Ascending aorta (tissue), 2 donors: ENCODE results near the gene AIDA. TPM values are rescaled to one million over a fixed set of nuclear protein-coding genes. Genes with fewer than 3 reads are reported as not detected.
A peak's percentile ranks its signal among the peaks of the same experiment; 100 is the strongest.
"Not testable (repeated sequence)": the region's sequence is repeated elsewhere in the genome, so short reads cannot be mapped to it uniquely, and the experiment has no call there.

ENCODE experiments used
- DNase-seq, 2 donors: peaks; one replicate each; pipeline ENCODE4 v3.0.0-alpha.2; 2019; ENCODE audit warnings: low spot score in 2 of 2
- H3K27ac ChIP-seq, 2 donors: fragments of 200-600 bp; sonication (generic); one replicate each; pipeline ENCODE4 v1.5.1; 2016 to 2017; ENCODE audit warnings: mild to moderate bottlenecking in 1 of 2
- H3K27me3 ChIP-seq: fragments of 200-600 bp; sonication (generic); one replicate; pipeline ENCODE4 v1.5.1; 2017
- H3K36me3 ChIP-seq, 2 donors: fragments of 200-600 bp; sonication (generic); one replicate each; pipeline ENCODE4 v1.5.1; 2016
- H3K4me1 ChIP-seq, 2 donors: fragments of 200-600 bp; sonication (generic); one replicate each; pipeline ENCODE4 v1.5.1; 2016 to 2017; ENCODE audit warnings: mild to moderate bottlenecking in 1 of 2
- H3K4me3 ChIP-seq, 2 donors: fragments of 200-600 bp; sonication (generic); one replicate each; pipeline ENCODE4 v1.5.1; 2016 to 2017; ENCODE audit warnings: mild to moderate bottlenecking in 1 of 2
- H3K9me3 ChIP-seq, 2 donors: fragments of 200-600 bp; sonication (generic); one replicate each; pipeline ENCODE4 v1.5.1; 2016
- intact Hi-C: fragments of 100-400 bp; cut with DNase I; formaldehyde crosslinking; loops from one replicate; pipeline ENCODE4 v1.15.1; 2023
- total RNA-seq: library from RNA; depleted of rRNA; stranded (reverse); fragments of >200 nt; gene quantifications from one replicate; pipeline ENCODE4 v1.1.0, GENCODE V29; 2016
- TF ChIP-seq, protein P1 (sequence below), 3 experiments: fragments of 200-600 bp in 2 of 3; fragments of 450-650 bp in 1 of 3; sonication (generic) in 2 of 3; IDR thresholded peaks; one replicate each; pipeline ENCODE4 v1.5.1; 2016 to 2019; ENCODE audit warnings: antibody characterized with exemption in 3 of 3, mild to moderate bottlenecking in 1 of 3, moderate library complexity in 1 of 3

The AIDA gene
- total RNA-seq, 1 donor from 2014 or later: 42.9 TPM

DNA sequence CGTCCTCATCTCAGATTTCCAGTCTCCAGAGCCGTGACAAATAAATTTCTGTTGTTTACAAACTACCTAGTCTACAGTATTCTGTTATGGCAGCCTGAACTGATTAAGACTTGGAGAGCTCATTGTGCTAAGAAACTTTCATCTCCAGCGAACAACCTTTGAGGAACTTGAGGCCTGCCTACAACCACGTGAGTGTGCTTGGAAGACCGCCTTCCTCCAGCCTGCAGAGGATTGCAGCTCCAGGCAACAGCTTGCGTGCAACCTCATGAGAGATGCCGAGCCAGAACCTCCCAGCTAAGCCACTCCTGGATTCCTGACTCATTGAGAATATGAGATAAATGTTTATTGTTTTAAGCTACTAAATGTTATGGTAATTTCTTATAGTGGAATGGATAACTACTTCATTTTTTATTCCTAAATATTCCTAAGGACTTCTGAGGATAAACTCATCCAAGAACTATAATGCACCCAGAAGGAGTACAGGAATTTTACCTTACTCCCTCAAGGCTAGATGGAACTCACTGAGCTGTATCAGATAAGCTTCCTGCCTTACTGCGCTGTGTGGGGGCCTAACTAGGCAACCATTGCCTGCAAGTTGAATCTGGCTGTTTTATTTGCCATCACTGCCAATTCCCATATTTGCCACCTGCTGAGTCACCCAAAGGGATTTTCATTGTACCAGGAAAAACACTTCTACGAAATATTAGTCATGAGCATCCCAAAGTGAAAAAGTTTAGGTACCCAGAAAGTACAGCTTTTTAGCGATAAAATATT, 42.3 kb upstream of the AIDA start:
- intact Hi-C loops: loop anchor here (2.0 to 10.0 kb wide), 3 partner anchors 42 to 1130 kb away; partner anchors contain the start of genes AIDA, BROX and DISP1
- Histone ChIP-seq H3K36me3 (no peaks in the 10 kb centered on the region), H3K27ac (peak overlapping the region; percentile 64 to 77), H3K4me1 (peaks cover 0 to 4% of the 10 kb centered on the region in 2 donors), H3K4me3 (peak overlapping the region in 1 of 2 donors; percentile 28), H3K9me3 (no peaks in the 10 kb centered on the region), H3K27me3 (no peaks in the 10 kb centered on the region)
- peak; percentile 53 to 81 for DNase-seq
- TF ChIP-seq, protein P1, sequence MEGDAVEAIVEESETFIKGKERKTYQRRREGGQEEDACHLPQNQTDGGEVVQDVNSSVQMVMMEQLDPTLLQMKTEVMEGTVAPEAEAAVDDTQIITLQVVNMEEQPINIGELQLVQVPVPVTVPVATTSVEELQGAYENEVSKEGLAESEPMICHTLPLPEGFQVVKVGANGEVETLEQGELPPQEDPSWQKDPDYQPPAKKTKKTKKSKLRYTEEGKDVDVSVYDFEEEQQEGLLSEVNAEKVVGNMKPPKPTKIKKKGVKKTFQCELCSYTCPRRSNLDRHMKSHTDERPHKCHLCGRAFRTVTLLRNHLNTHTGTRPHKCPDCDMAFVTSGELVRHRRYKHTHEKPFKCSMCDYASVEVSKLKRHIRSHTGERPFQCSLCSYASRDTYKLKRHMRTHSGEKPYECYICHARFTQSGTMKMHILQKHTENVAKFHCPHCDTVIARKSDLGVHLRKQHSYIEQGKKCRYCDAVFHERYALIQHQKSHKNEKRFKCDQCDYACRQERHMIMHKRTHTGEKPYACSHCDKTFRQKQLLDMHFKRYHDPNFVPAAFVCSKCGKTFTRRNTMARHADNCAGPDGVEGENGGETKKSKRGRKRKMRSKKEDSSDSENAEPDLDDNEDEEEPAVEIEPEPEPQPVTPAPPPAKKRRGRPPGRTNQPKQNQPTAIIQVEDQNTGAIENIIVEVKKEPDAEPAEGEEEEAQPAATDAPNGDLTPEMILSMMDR (IDR thresholded peaks at IDR 0.05): no peak

DNA sequence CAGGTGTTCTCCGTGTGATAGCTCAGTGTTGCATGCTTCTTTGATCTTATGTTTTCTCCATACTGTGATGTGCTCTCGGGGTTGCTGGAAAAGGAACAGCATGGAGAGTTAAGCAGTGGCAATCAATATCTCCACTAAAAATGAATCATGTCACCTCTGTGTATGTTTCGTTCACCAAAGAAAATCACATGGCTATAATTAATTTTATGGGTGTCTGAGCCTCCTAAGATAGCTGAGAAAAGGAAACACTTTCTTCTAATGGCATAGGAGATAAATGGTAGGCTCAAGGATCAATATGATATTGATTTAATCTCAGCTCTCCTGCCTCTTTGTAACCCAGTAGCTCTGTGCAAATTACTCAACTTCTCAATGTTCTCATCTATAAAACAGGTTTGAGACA, 39.0 kb upstream of the AIDA start:
- H3K4me3 ChIP-seq: no peak overlapping the region
- intact Hi-C loops: loop anchor here (10.0 kb wide), 1 partner anchor 1134 kb away; no protein-coding TSS in a partner anchor
- H3K4me1 ChIP-seq: peaks cover 0 to 4% of the 10 kb centered on the region in 2 donors
- TF ChIP-seq, protein P1 (IDR thresholded peaks at IDR 0.05): no peak
- H3K27ac ChIP-seq: no peak overlapping the region
- H3K36me3 ChIP-seq: no peaks in the 10 kb centered on the region
- no peaks in the 10 kb centered on the region for H3K9me3 ChIP-seq
- H3K27me3 ChIP-seq: no peaks in the 10 kb centered on the region
- DNase-seq: no peak

DNA sequence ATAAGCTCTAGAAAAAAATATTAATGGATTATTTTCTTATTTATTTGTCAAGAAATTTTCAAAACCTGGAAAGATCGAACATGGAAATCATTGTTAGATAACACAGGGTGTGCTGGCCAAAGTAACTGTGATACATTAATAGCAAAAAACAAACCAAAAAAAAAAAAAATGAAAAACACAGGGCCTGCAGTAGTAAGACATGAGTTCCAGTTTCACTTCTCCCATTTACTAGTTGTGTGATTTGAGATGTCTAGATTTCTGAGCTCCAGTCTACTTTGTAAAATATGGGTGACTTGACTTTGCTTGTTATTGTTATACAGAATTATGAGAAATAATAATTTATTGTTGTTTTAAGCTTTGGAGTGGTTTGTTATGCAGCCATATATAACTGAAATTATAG, 38.4 kb upstream of the AIDA start:
- H3K36me3 ChIP-seq: no peaks in the 10 kb centered on the region
- TF ChIP-seq, protein P1 (IDR thresholded peaks at IDR 0.05): no peak
- no peaks in the 10 kb centered on the region for H3K27me3 ChIP-seq
- H3K27ac ChIP-seq: no peak overlapping the region
- H3K4me1 ChIP-seq: peaks cover 0 to 4% of the 10 kb centered on the region in 2 donors
- no peaks in the 10 kb centered on the region for H3K9me3 ChIP-seq
- no peak for DNase-seq
- intact Hi-C loops: loop anchor here (10.0 kb wide), 1 partner anchor 1134 kb away; no protein-coding TSS in a partner anchor
- no peak overlapping the region for H3K4me3 ChIP-seq

DNA sequence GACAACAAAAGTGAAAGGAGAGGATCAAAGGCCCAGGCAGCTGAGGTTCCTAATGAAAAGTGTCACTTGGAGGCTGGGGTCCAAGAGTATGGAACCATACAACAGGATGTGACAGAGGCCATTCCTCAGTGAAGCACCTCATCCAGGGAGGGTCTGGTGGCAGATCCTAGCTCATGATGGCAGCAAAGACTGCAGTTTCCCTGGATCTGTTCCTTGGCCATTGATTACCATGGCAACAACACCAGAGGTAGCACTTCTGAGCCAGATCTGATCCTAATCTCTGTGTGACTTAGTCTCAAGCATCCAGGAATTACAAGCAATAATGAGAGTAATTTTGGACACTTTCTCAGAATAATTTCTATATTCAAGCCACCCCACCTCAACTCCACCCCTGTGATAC, 37.6 kb upstream of the AIDA start:
- H3K36me3 ChIP-seq: no peaks in the 10 kb centered on the region
- no peaks in the 10 kb centered on the region for H3K27me3 ChIP-seq
- no peaks in the 10 kb centered on the region for H3K9me3 ChIP-seq
- no peak for DNase-seq
- TF ChIP-seq, protein P1 (IDR thresholded peaks at IDR 0.05): no peak
- H3K4me1 ChIP-seq: peaks cover 0 to 4% of the 10 kb centered on the region in 2 donors
- intact Hi-C loops: loop anchor here (10.0 kb wide), 1 partner anchor 1135 kb away; no protein-coding TSS in a partner anchor
- no peak overlapping the region for H3K4me3 ChIP-seq
- H3K27ac ChIP-seq: no peak overlapping the region

DNA sequence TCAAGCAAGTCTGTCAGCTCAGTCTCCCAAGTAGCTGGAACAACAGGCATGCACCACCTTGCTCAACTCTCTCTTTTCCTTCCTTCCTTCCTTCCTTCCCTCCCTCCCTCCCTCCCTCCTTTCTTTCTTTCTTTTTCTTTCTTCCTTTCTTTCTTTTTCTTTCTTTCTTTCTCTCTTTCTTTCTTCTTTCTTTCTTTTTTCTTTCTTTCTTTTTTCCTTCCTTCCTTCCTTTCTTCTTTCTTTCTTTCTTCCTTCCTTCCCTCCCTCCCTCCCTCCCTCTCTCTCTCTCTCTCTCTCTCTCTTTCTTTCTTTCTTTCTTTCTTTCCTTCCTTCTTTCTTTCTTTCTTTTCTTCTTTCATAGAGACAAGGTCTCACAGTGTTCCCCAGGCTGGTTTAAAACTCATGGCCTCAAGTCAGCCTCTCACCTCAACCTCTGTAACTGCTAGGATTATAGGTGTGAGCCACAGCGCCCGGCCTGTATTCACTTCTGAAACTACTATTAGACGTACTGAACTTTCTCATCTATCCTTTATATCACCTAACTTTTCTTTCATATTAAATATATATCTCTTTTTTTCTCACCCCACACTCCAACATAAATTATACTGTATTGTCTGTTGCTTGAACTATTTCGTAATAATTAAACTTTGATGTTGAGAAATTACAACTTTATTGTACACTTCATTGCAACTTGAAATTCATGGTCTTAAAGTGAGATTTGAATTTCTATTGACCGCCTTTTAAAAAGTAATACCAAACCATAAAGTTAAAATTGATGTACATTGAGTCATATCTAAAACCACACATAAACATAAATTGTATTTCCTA, 29.6 kb upstream of the AIDA start:
- intact Hi-C loops, H3K4me1 ChIP-seq, H3K27me3 ChIP-seq, H3K4me3 ChIP-seq, DNase-seq, H3K27ac ChIP-seq, H3K9me3 ChIP-seq, H3K36me3 ChIP-seq: not testable (repeated sequence)
